ENCODE results near the gene SND1. TPM values are rescaled to one million over a fixed set of nuclear protein-coding genes. Genes with fewer than 3 reads are reported as not detected.

Gene SND1
- total RNA-seq, 2 experiments from 2014 or later: 132 to 148 TPM

DNA sequence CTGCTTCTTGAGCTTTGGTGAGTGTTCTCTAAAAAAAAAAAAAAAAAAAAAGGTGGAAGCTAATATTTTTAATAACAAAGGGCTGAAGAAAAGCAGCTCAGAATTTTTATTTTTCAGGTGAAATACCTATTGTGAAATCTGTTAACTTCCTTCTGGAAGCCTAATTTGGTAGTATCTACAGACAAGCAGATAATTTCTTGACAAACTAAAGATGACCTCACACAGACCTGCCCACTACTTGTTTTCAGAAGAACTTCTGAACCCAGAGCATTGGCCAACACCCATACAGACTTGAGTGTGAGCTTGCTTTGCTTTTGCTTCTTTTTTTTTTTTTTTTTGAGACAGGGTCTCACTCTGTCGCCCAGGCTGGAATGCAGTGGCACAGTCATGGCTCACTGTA is 348.1 kb downstream of the SND1 start:
- H3K36me3 Mint-ChIP-seq: peaks cover 2% of the 10 kb centered on the region
- H3K27ac Mint-ChIP-seq: no peak overlapping the region
- POLR2A ChIA-PET: no interaction called here
- no peak overlapping the region for H3K4me3 Mint-ChIP-seq
- DNase-seq (no peak), ATAC-seq (ENCODE audit: low read depth) (no peak)
- no peaks in the 10 kb centered on the region for H3K9me3 Mint-ChIP-seq
- H3K27me3 Mint-ChIP-seq: no peaks in the 10 kb centered on the region
- peaks cover 13% of the 10 kb centered on the region for H3K4me1 Mint-ChIP-seq

DNA sequence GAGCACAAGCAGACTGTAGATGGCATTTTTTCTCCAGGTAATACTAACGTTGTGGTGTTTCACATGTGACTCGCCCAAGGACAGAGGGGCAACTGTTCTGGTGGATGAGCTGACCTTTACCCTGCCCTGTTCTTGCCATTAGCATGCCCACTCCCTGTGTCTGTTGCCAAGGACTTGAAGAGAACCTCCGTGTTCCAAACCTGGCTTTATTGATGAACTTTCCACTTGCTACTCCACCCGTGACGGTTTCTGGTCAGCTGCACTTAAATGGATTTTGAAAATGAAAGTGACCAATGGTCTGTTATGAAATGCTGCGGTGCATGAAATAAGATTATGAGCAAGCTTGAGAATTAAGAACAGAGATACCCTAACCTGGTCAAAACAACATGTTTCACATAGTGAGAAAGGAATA is 348.9 kb downstream of the SND1 start:
- POLR2A ChIA-PET: no interaction called here
- no peaks in the 10 kb centered on the region for H3K9me3 Mint-ChIP-seq
- H3K27ac Mint-ChIP-seq: no peak overlapping the region
- DNase-seq (no peak), ATAC-seq (ENCODE audit: low read depth) (no peak)
- H3K4me1 Mint-ChIP-seq: peaks cover 13% of the 10 kb centered on the region
- H3K36me3 Mint-ChIP-seq: peaks cover 5% of the 10 kb centered on the region
- H3K27me3 Mint-ChIP-seq: no peaks in the 10 kb centered on the region
- H3K4me3 Mint-ChIP-seq: no peak overlapping the region

DNA sequence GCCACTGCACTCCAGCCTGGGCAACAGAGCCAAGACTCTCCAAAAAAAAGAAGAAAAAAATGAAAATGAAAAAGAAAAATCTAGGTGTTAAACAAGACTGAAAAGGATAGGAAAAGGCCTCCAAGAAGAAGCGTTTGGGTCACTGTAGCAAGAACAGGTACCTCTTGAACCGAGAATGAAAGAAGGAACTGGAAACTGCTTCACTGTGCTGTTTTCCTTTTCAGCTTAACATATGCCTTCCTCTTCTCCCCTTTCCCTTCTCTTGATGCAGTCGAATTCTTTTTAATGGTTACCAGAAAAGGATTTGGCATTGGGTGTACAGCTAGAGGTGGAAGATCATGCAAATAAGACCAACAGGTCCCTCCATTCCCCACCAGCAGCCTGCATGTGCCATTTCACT is 351.2 kb downstream of the SND1 start:
- no peak for DNase-seq
- no peaks in the 10 kb centered on the region for H3K9me3 Mint-ChIP-seq
- ATAC-seq (ENCODE audit: low read depth): no peak
- H3K4me1 Mint-ChIP-seq: peaks cover 13% of the 10 kb centered on the region
- POLR2A ChIA-PET: interaction anchor here (0.6 to 0.7 kb wide), 2 partner anchors 32 to 328 kb away, joined by 3 read pairs; no protein-coding TSS in a partner anchor
- no peak overlapping the region for H3K27ac Mint-ChIP-seq
- peaks cover 5% of the 10 kb centered on the region for H3K36me3 Mint-ChIP-seq
- no peak overlapping the region for H3K4me3 Mint-ChIP-seq
- no peaks in the 10 kb centered on the region for H3K27me3 Mint-ChIP-seq

DNA sequence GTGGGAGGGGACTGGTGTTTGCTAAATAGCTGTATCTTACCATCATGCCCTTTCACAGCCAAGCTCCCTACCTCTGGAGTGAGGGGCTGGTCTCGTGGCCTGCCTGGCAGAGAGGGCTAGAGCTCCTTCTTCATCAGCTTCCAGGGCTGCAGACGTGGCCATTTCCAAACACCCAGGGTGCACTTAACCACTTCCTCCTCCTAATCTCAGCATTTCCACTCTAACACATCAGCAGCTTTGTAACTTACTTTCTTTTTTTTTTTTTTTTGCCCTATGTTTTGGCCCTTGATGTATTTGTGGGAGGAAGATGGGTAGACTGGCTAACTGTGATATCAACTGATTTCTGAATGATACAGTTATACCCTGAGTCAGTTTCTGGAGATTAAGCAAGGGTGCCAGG is 351.8 kb downstream of the SND1 start:
- no peaks in the 10 kb centered on the region for H3K27me3 Mint-ChIP-seq
- no peak overlapping the region for H3K4me3 Mint-ChIP-seq
- H3K36me3 Mint-ChIP-seq: peaks cover 5% of the 10 kb centered on the region
- DNase-seq: no peak
- H3K27ac Mint-ChIP-seq: no peak overlapping the region
- ATAC-seq (ENCODE audit: low read depth): peak; percentile 60
- no peaks in the 10 kb centered on the region for H3K9me3 Mint-ChIP-seq
- POLR2A ChIA-PET: interaction anchor here (0.6 to 0.7 kb wide), 2 partner anchors 31 to 328 kb away, joined by 3 read pairs; no protein-coding TSS in a partner anchor
- peaks cover 13% of the 10 kb centered on the region for H3K4me1 Mint-ChIP-seq

DNA sequence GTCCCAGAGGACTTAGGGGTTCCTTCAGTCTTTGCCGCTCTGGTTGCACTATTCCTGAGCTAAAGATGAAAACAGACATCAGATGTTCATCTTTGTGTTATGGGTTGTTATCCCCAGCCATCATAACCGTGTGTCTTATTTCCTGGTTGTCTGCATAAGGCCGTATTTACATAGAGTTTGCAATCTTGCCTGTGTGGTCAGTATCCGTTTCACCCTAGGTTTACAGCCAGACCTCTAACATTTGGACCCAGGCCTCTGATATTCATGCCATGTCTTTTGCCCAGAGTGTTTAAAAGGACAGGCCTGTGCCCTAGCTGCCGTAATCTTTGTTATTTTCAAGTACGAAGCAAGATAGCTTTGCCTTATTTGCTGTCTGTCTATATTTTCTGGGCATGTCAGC is 352.6 kb downstream of the SND1 start:
- ATAC-seq (ENCODE audit: low read depth): no peak
- no peak for DNase-seq
- H3K4me1 Mint-ChIP-seq: peaks cover 13% of the 10 kb centered on the region
- H3K9me3 Mint-ChIP-seq: no peaks in the 10 kb centered on the region
- H3K27me3 Mint-ChIP-seq: no peaks in the 10 kb centered on the region
- POLR2A ChIA-PET: no interaction called here
- no peak overlapping the region for H3K4me3 Mint-ChIP-seq
- H3K27ac Mint-ChIP-seq: no peak overlapping the region
- peaks cover 5% of the 10 kb centered on the region for H3K36me3 Mint-ChIP-seq

DNA sequence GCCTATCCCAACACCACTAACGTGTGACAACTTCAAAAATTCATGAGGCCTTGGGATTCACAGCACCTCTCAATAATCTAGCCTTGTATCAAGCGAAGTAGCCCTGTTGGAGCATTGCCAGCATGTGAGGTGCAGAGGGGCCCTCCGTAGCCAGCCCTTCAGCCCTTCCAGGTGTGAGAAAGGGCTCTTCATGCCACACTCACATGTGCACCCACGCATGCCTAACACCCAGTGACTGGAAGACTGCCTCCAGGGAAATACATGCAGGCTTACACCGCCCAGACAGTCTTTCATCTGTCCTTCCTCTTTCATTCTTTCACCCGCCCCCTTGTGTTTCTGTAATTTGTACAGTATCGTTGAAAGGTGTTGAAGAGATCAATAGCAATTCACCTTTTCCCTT is 353.1 kb downstream of the SND1 start:
- Mint-ChIP-seq H3K4me1 (peaks cover 13% of the 10 kb centered on the region), H3K27ac (no peak overlapping the region), H3K36me3 (peaks cover 5% of the 10 kb centered on the region), H3K4me3 (no peak overlapping the region), H3K27me3 (no peaks in the 10 kb centered on the region), H3K9me3 (no peaks in the 10 kb centered on the region)
- POLR2A ChIA-PET: no interaction called here
- DNase-seq (no peak), ATAC-seq (ENCODE audit: low read depth) (no peak)

DNA sequence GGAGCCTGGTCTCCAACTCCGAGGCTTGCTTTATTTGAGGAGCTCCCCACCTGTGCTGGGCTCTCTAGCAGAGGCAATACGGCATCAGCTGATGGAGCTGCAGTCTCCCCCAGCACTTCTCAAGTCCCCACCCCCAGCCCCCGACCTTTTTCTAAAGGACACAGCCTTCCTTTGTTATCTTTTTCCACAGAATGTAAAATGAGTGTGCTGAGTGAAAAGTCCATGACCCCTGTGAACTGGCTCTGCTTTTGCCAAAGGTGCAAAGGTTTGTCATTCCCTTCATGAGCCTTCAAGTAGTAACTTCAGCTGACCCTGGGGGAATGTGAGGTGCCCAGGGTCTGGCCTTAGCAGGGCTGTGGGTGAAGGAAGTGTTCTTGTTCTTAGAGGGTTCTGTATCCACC is 353.8 kb downstream of the SND1 start:
- H3K9me3 Mint-ChIP-seq: no peaks in the 10 kb centered on the region
- POLR2A ChIA-PET: no interaction called here
- H3K4me3 Mint-ChIP-seq: no peak overlapping the region
- ATAC-seq (ENCODE audit: low read depth) (no peak), DNase-seq (no peak)
- no peak overlapping the region for H3K27ac Mint-ChIP-seq
- peaks cover 12% of the 10 kb centered on the region for H3K4me1 Mint-ChIP-seq
- H3K27me3 Mint-ChIP-seq: no peaks in the 10 kb centered on the region
- H3K36me3 Mint-ChIP-seq: peaks cover 5% of the 10 kb centered on the region

DNA sequence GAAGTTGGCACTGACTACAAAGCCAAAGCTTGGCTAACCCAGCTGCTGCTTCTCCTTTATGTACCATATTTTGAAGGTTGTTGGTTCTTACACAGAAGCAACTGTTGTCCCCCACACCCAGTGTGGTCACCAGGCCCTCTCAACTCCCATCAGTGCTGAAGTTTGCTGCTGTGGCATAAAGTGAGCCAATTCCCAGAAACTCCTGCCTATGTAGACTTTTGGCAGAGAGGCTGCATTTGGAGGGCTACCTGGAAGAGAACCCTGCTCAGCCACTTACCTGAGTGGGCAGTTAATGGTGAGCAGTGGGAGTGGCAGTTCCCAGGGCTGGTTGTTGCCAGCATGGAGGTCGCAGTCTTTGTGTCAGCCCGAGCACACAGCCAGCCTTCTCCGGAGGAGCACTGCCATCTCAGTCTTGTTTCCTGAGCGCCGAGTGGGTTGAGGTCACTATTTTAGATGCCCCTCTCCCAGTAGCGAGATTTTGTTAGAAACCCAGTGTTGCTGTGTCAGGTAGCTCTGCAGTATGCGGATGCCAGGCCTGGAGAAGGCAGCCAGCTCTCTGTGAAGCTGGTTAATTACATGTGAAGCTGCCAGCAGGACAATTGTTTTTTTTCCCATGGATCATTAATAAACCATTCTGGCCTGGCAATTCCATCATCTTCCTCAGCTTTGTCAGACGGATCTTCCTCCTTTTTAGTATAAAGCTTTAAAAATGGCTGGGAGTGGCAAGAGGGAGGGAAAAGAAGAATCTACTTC is 354.7 kb downstream of the SND1 start:
- H3K27ac Mint-ChIP-seq: no peak overlapping the region
- no peak for DNase-seq
- H3K4me1 Mint-ChIP-seq: peaks cover 10% of the 10 kb centered on the region
- H3K36me3 Mint-ChIP-seq: peaks cover 2% of the 10 kb centered on the region
- no peak for ATAC-seq (ENCODE audit: low read depth)
- no peaks in the 10 kb centered on the region for H3K27me3 Mint-ChIP-seq
- POLR2A ChIA-PET: no interaction called here
- H3K9me3 Mint-ChIP-seq: no peaks in the 10 kb centered on the region
- no peak overlapping the region for H3K4me3 Mint-ChIP-seq

DNA sequence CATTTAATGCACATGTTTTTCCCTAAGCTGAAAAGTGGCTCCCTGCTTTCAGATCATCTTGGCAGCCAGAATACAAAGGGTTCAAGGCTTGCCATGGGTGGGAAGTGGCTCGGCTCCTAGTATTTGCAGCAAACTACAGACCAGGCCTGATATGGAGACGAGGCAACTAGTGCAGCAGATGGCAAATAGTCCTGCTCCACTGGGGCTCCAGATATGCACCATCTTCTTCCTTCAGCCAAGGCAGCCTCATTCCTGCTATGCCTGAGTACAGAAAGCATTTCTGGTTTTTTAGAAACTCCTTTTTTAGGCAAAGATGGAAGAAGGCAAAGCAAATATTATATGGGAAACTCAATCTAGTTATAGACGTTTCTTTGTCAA is 355.3 kb downstream of the SND1 start:
- Mint-ChIP-seq H3K4me3 (no peak overlapping the region), H3K36me3 (peaks cover 2% of the 10 kb centered on the region), H3K27me3 (no peaks in the 10 kb centered on the region), H3K9me3 (no peaks in the 10 kb centered on the region), H3K4me1 (peaks cover 10% of the 10 kb centered on the region), H3K27ac (no peak overlapping the region)
- POLR2A ChIA-PET: no interaction called here
- ATAC-seq (ENCODE audit: low read depth) (no peak), DNase-seq (no peak)

DNA sequence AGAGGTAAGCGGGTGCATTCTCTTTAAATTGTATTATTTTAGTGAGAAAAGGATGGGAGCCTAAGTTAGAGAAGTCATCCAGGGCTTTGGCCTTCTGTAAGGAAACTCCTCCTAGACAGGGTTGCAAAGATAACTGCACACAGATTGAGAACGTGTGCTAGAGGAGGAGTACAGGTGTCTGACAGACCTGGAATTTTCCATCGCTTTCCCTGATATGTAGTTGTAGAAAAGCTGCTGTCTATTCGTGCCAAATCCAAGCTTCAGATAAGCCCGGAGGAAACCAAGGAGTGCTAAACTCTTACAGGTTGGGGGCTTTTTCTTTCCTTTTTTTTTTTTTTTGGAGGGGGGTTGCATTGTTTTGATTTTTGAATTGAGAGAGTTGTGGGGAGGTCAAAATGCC is 356.1 kb downstream of the SND1 start:
- H3K27ac Mint-ChIP-seq: no peak overlapping the region
- no peaks in the 10 kb centered on the region for H3K9me3 Mint-ChIP-seq

DNA sequence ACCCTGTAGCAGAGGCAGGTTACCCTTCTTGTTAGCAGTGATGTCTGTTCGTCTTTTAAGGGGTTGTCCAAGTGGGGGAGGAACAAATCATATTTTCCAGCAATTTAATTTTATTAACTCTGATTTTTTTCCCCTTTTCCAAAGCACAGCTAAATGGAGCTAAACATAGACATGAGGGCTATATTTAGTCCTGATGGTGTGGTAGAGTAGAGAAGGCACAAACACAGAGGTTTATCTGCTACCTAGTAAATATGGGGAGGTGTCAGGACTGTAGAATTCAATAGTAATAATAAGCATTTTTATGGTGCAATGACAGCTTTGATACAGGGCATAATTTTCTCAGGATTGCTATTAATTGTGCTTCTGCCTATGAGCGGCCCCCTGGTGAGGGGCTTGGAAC is 356.8 kb downstream of the SND1 start:
- no peak for DNase-seq
- Mint-ChIP-seq H3K4me1 (peaks cover 5% of the 10 kb centered on the region), H3K36me3 (peaks cover 6% of the 10 kb centered on the region), H3K4me3 (no peak overlapping the region), H3K27ac (no peak overlapping the region), H3K9me3 (no peaks in the 10 kb centered on the region), H3K27me3 (no peaks in the 10 kb centered on the region)
- no peak for ATAC-seq (ENCODE audit: low read depth)
- POLR2A ChIA-PET: no interaction called here

More for the DNA sequence above, 356.1 kb downstream of the SND1 start:
- ATAC-seq (ENCODE audit: low read depth) (no peak), DNase-seq (no peak)
- H3K27me3 Mint-ChIP-seq: no peaks in the 10 kb centered on the region
- peaks cover 10% of the 10 kb centered on the region for H3K4me1 Mint-ChIP-seq
- peaks cover 5% of the 10 kb centered on the region for H3K36me3 Mint-ChIP-seq
- no peak overlapping the region for H3K4me3 Mint-ChIP-seq
- POLR2A ChIA-PET: no interaction called here

DNA sequence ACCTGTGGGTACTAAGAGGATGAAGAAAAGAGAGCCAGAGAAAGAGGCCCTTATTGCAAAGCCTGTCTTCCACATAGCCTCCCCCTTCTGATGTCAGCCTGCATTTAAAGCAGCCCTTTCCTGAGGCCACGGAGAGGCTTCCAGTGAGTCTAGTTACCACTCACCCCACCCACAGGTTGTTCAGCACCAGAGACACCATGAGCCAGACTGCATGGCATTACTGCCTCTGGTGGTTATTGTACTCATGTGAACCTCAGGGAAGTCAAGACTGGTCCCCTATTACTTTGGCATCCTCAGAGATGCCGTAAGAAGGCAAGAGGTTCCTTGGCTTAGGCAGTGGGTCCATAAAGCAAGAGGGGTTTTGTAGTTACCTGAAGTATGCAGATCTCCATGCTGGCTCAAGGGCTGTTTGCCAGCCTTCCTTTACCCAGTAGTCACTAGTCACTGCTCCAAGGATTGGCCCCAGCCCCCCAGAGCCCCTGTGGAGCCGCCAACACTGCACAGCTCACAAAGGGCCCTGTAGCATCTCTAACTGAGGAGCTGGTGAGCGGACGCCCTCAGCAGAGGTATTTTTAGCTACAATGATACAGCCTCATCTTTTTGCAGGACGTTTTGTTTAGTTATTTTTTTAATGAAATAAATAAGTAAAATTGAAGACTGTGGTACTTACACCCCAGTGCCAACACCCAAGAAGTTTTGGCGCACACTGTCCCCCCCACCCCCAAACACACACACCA is 358.6 kb downstream of the SND1 start:
- DNase-seq (no peak), ATAC-seq (ENCODE audit: low read depth) (no peak)
- H3K4me3 Mint-ChIP-seq: no peak overlapping the region
- no peaks in the 10 kb centered on the region for H3K4me1 Mint-ChIP-seq
- H3K9me3 Mint-ChIP-seq: no peaks in the 10 kb centered on the region
- POLR2A ChIA-PET: no interaction called here
- no peak overlapping the region for H3K27ac Mint-ChIP-seq
- no peaks in the 10 kb centered on the region for H3K27me3 Mint-ChIP-seq
- peaks cover 3% of the 10 kb centered on the region for H3K36me3 Mint-ChIP-seq

DNA sequence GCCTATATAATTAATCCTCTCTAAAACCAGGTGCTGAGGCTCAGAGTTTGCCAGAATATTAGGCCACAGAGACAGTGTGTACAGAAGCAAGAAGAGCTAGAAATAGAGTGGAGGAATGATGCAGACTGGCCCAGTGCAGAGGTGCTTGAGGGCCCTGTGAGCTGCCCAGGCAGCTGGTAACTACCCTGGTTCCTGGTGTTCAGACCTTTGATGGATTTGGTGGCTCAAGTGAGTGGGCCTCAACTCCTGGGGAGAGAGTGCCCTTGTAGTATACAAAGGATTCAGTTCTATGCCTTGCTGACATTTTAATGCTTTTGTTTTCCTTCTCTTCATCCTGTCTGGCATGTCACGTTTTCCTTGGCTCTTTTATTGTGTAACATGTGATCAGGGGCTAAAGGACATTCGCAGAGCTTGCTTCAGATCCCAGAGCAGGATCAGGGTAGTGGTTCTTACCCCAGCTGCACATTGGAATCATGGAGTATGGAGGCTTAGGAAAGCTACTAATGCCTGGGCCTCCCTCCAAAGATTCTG is 359.2 kb downstream of the SND1 start:
- H3K9me3 Mint-ChIP-seq: no peaks in the 10 kb centered on the region
- peaks cover 3% of the 10 kb centered on the region for H3K36me3 Mint-ChIP-seq
- H3K27ac Mint-ChIP-seq: no peak overlapping the region
- no peak for DNase-seq
- H3K4me1 Mint-ChIP-seq: no peaks in the 10 kb centered on the region
- POLR2A ChIA-PET: no interaction called here
- H3K27me3 Mint-ChIP-seq: no peaks in the 10 kb centered on the region
- ATAC-seq (ENCODE audit: low read depth): no peak
- no peak overlapping the region for H3K4me3 Mint-ChIP-seq

DNA sequence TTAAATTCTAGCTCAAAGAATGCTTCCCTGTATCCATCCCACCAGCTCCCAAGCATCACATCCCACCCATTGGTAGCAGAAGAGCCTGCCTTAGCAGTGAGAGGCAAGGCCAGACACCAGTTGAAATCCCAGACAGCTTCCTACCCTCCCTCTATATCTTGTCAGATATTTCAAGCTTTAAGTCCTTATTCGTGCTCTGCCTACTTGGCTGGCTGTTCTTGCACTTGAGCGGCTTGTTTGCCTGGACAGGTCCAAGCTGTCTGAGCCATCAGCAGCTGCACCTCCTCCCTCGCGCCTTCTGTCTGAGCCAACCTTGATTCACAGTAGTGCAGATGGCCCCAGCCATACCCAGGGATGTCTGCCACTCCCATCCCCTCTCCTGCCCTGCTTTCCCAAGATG is 362.8 kb downstream of the SND1 start:
- Mint-ChIP-seq H3K9me3 (no peaks in the 10 kb centered on the region), H3K36me3 (peaks cover 3% of the 10 kb centered on the region), H3K4me3 (no peak overlapping the region), H3K4me1 (peaks cover 3% of the 10 kb centered on the region), H3K27me3 (no peaks in the 10 kb centered on the region), H3K27ac (no peak overlapping the region)
- no peak for DNase-seq
- no peak for ATAC-seq (ENCODE audit: low read depth)
- POLR2A ChIA-PET: no interaction called here
